SK-N-SH treated with all-trans-retinoic acid at 6 μM for 48 hours (cell line): ENCODE measurements around the gene LIMK2.

Experiments
- ATAC-seq: fragments of 200-7000 bp; cut with Tn5 transposase; 3 replicates; pipeline ENCODE4 v1.9.1; 2020; ENCODE audit warnings: mild to moderate bottlenecking, moderate library complexity
- ARNTL ChIP-seq: fragments of 450-650 bp; formaldehyde crosslinking; IDR thresholded peaks from 2 replicates; pipeline ENCODE4 v1.5.0; 2020; ENCODE audit warnings: low read depth, mild to moderate bottlenecking, moderate library complexity, borderline replicate concordance
- BACH2 ChIP-seq: fragments of 250-450 bp; sonication (Bioruptor Pico); IDR thresholded peaks from 2 replicates; pipeline ENCODE4 v1.9.0; 2021; ENCODE audit warnings: mild to moderate bottlenecking, borderline replicate concordance
- CREB5 ChIP-seq: fragments of 250-450 bp; sonication (Bioruptor Pico); IDR thresholded peaks from 2 replicates; pipeline ENCODE4 v1.5.1; 2020; ENCODE audit warnings: low read depth, mild to moderate bottlenecking, moderate library complexity
- CSDC2 ChIP-seq: fragments of 250-450 bp; sonication (Bioruptor Pico); IDR thresholded peaks from 2 replicates; pipeline ENCODE4 v1.5.0; 2020; ENCODE audit warnings: mild to moderate bottlenecking, moderate library complexity
- ESRRG ChIP-seq: fragments of 250-450 bp; sonication (Bioruptor Pico); IDR thresholded peaks from 2 replicates; pipeline ENCODE4 v1.6.1; 2021; ENCODE audit warnings: mild to moderate bottlenecking
- GLIS3 ChIP-seq: fragments of 250-450 bp; sonication (Bioruptor Pico); IDR thresholded peaks from 2 replicates; pipeline ENCODE4 v1.5.0; 2020; ENCODE audit warnings: mild to moderate bottlenecking, moderate library complexity
- ISL1 ChIP-seq: fragments of 250-450 bp; sonication (Bioruptor Pico); IDR thresholded peaks from 2 replicates; pipeline ENCODE4 v2.1.2; 2022; ENCODE audit warnings: mild to moderate bottlenecking, moderate library complexity
- PPARA ChIP-seq: fragments of 250-450 bp; sonication (Bioruptor Pico); IDR thresholded peaks from 2 replicates; pipeline ENCODE4 v1.5.0; 2020; ENCODE audit warnings: mild to moderate bottlenecking, borderline replicate concordance
- RARB ChIP-seq: fragments of 250-450 bp; sonication (Bioruptor Pico); IDR thresholded peaks from 2 replicates; pipeline ENCODE4 v1.8.0; 2021; ENCODE audit warnings: mild to moderate bottlenecking, moderate library complexity
- SNAI2 ChIP-seq: fragments of 250-450 bp; sonication (Bioruptor Pico); IDR thresholded peaks from 2 replicates; pipeline ENCODE4 v1.5.0; 2020; ENCODE audit warnings: mild to moderate bottlenecking, moderate library complexity
- TCF4 ChIP-seq: fragments of 250-450 bp; sonication (Bioruptor Pico); IDR thresholded peaks from 2 replicates; pipeline ENCODE4 v1.8.0; 2021; ENCODE audit warnings: mild to moderate bottlenecking, moderate library complexity, borderline replicate concordance
- TOX ChIP-seq: fragments of 250-450 bp; sonication (Bioruptor Pico); IDR thresholded peaks from 2 replicates; pipeline ENCODE4 v1.8.0; 2021; ENCODE audit warnings: mild to moderate bottlenecking, moderate library complexity, borderline replicate concordance
- TSHZ2 ChIP-seq: fragments of 250-450 bp; sonication (Bioruptor Pico); IDR thresholded peaks from 2 replicates; pipeline ENCODE4 v1.5.0; 2020; ENCODE audit warnings: mild to moderate bottlenecking, moderate library complexity
- ZC3H10 ChIP-seq: fragments of 250-450 bp; sonication (Bioruptor Pico); IDR thresholded peaks from 2 replicates; pipeline ENCODE4 v1.5.1; 2021; ENCODE audit warnings: mild to moderate bottlenecking, moderate library complexity
- ZFP3 ChIP-seq: fragments of 250-450 bp; sonication (Bioruptor Pico); IDR thresholded peaks from 2 replicates; pipeline ENCODE4 v1.5.0; 2020; ENCODE audit warnings: mild to moderate bottlenecking, moderate library complexity
- ZFP30 ChIP-seq: fragments of 450-650 bp; formaldehyde crosslinking; IDR thresholded peaks from 2 replicates; pipeline ENCODE4 v1.5.0; 2022; ENCODE audit warnings: mild to moderate bottlenecking, moderate library complexity
- ZNF565 ChIP-seq: fragments of 450-650 bp; formaldehyde crosslinking; conservative IDR thresholded peaks from 2 replicates; pipeline ENCODE4 v1.5.0; 2020; ENCODE audit warnings: low read depth, mild to moderate bottlenecking, moderate library complexity
- ZNF70 ChIP-seq: fragments of 450-650 bp; formaldehyde crosslinking; IDR thresholded peaks from 2 replicates; pipeline ENCODE4 v1.5.0; 2020; ENCODE audit warnings: mild to moderate bottlenecking, moderate library complexity
- ZNF8 ChIP-seq: fragments of 450-650 bp; formaldehyde crosslinking; IDR thresholded peaks from 2 replicates; pipeline ENCODE4 v1.5.0; 2020; ENCODE audit warnings: mild to moderate bottlenecking, moderate library complexity
- TF ChIP-seq, protein P1 (sequence below): fragments of 250-450 bp; sonication (Bioruptor Pico); IDR thresholded peaks from 2 replicates; pipeline ENCODE4 v1.8.0; 2020; ENCODE audit warnings: mild to moderate bottlenecking, moderate library complexity, borderline replicate concordance
- TF ChIP-seq, protein P2 (sequence below): fragments of 250-450 bp; sonication (Bioruptor Pico); IDR thresholded peaks from 2 replicates; pipeline ENCODE4 v1.8.0; 2021; ENCODE audit warnings: low read depth, mild to moderate bottlenecking, moderate library complexity, borderline replicate concordance
- TF ChIP-seq, protein P3 (sequence below): fragments of 250-450 bp; sonication (Bioruptor Pico); IDR thresholded peaks from 2 replicates; pipeline ENCODE4 v1.5.1; 2021; ENCODE audit warnings: mild to moderate bottlenecking, moderate library complexity

The LIMK2 gene

GRCh38 chr22:31227186-31227585, 15.1 kb downstream of the LIMK2 start:
- TF ChIP-seq ZC3H10 (CRISPR knock-in tag) (no peak), GLIS3 (CRISPR knock-in tag) (no peak), ZFP30 (CRISPR knock-in tag) (no peak), ARNTL (CRISPR knock-in tag) (no peak), ZFP3 (no peak), ZNF8 (CRISPR knock-in tag) (no peak), ESRRG (no peak), CREB5 (CRISPR knock-in tag) (no peak), ZNF70 (CRISPR knock-in tag) (no peak), TCF4 (CRISPR knock-in tag) (no peak), ISL1 (CRISPR knock-in tag) (no peak), ZNF565 (CRISPR knock-in tag) (no peak), RARB (CRISPR knock-in tag) (no peak), SNAI2 (CRISPR knock-in tag) (no peak), TOX (CRISPR knock-in tag) (no peak), TSHZ2 (CRISPR knock-in tag) (no peak)
- TF ChIP-seq, protein P1, sequence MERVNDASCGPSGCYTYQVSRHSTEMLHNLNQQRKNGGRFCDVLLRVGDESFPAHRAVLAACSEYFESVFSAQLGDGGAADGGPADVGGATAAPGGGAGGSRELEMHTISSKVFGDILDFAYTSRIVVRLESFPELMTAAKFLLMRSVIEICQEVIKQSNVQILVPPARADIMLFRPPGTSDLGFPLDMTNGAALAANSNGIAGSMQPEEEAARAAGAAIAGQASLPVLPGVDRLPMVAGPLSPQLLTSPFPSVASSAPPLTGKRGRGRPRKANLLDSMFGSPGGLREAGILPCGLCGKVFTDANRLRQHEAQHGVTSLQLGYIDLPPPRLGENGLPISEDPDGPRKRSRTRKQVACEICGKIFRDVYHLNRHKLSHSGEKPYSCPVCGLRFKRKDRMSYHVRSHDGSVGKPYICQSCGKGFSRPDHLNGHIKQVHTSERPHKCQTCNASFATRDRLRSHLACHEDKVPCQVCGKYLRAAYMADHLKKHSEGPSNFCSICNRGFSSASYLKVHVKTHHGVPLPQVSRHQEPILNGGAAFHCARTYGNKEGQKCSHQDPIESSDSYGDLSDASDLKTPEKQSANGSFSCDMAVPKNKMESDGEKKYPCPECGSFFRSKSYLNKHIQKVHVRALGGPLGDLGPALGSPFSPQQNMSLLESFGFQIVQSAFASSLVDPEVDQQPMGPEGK (CRISPR knock-in tag): no peak
- TF ChIP-seq, protein P2, sequence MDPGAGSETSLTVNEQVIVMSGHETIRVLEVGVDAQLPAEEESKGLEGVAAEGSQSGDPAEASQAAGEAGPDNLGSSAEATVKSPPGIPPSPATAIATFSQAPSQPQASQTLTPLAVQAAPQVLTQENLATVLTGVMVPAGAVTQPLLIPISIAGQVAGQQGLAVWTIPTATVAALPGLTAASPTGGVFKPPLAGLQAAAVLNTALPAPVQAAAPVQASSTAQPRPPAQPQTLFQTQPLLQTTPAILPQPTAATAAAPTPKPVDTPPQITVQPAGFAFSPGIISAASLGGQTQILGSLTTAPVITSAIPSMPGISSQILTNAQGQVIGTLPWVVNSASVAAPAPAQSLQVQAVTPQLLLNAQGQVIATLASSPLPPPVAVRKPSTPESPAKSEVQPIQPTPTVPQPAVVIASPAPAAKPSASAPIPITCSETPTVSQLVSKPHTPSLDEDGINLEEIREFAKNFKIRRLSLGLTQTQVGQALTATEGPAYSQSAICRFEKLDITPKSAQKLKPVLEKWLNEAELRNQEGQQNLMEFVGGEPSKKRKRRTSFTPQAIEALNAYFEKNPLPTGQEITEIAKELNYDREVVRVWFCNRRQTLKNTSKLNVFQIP (CRISPR knock-in tag): no peak
- TF ChIP-seq, protein P3, sequence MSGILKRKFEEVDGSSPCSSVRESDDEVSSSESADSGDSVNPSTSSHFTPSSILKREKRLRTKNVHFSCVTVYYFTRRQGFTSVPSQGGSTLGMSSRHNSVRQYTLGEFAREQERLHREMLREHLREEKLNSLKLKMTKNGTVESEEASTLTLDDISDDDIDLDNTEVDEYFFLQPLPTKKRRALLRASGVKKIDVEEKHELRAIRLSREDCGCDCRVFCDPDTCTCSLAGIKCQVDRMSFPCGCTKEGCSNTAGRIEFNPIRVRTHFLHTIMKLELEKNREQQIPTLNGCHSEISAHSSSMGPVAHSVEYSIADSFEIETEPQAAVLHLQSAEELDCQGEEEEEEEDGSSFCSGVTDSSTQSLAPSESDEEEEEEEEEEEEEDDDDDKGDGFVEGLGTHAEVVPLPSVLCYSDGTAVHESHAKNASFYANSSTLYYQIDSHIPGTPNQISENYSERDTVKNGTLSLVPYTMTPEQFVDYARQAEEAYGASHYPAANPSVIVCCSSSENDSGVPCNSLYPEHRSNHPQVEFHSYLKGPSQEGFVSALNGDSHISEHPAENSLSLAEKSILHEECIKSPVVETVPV: no peak
- TF ChIP-seq, all 23 proteins: peak for 0

GRCh38 chr22:31229402-31230079, 17.4 kb downstream of the LIMK2 start:
- TF ChIP-seq RARB (CRISPR knock-in tag): no peak
- TF ChIP-seq, protein P2 (CRISPR knock-in tag): no peak
- TF ChIP-seq PPARA (CRISPR knock-in tag): no peak
- no peak for TF ChIP-seq CSDC2 (CRISPR knock-in tag)
- TF ChIP-seq BACH2: no peak
- TF ChIP-seq ZFP3: no peak
- TF ChIP-seq ZNF70 (CRISPR knock-in tag): no peak
- no peak for TF ChIP-seq TOX (CRISPR knock-in tag)
- no peak for TF ChIP-seq TSHZ2 (CRISPR knock-in tag)
- peak; percentile 76 for ATAC-seq

More at GRCh38 chr22:31227186-31227585, 15.1 kb downstream of the LIMK2 start:
- no peak for ATAC-seq
